GM06990 (cell line): Measurements from ENCODE around the gene PSME3IP1.
"Not testable (repeated sequence)": the region's sequence is repeated elsewhere in the genome, so short reads cannot be mapped to it uniquely, and the experiment has no call there.

Experiments
- DNase-seq: peaks from one replicate; pipeline ENCODE4 v3.0.0-alpha.2; 2011; ENCODE audit not compliant: insufficient read length; ENCODE audit errors: extremely low read depth
- H3K27me3 ChIP-seq: replicated peaks from 2 replicates; pipeline ENCODE4 v1.6.0; 2011; ENCODE audit warnings: low read length; ENCODE audit not compliant: control insufficient read depth, insufficient read depth
- H3K36me3 ChIP-seq: 2 replicates; pipeline ENCODE4 v1.5.1; 2011; ENCODE audit warnings: low read length; ENCODE audit not compliant: control insufficient read depth, insufficient read depth
- H3K4me3 ChIP-seq: replicated peaks from 2 replicates; pipeline ENCODE4 v1.5.1; 2011; ENCODE audit warnings: low read depth, mild to moderate bottlenecking, control low read depth, low read length
- TF ChIP-seq, protein P1 (sequence below): IDR thresholded peaks from 2 replicates; pipeline ENCODE4 v1.5.1; 2011; ENCODE audit warnings: low read length, control low read depth, mild to moderate bottlenecking, inconsistent platforms; ENCODE audit not compliant: insufficient read depth, poor library complexity, severe bottlenecking

Gene PSME3IP1

DNA sequence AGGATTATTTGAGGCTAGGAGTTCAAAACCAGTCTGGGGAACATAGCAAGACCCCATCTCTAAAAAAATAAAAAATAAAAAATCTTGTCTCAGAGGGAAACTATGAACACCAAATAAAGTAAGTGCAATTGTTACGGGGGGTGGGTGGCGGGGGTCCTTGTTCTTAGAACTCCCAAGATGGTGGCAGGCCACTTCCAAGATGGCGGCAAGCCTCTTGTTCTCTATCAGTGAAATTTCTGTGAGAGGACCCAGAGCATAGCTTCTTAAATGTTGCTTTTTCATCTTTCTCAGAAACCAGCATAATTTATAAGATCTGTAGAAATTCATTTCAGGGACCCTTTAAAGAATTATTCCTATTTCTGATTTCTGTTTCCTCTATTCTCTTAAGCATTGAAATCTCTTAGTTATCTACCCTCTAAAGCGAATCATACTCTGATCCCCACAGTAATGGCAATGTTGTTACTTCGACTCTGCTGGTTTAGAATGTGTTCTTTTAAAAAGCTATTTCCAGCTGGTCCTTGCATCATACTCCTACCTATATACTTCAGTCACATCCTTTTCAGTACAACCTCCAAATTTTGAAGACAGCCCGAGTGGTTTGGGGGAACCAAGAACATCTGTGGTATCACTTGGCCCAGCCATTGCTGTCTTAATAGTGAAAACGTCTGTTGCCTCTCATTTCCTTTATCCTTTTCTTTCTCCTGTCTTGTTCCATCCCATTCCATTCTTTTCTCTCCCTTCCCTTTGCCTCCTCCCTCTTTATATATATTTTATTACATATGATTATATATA is 16.5 kb upstream of the PSME3IP1 start:
- no peak for DNase-seq
- H3K36me3 ChIP-seq, result peaks cover 8% of the 10 kb centered on the region
- no peaks in the 10 kb centered on the region for H3K27me3 ChIP-seq
- no peak overlapping the region for H3K4me3 ChIP-seq
- TF ChIP-seq, protein P1, sequence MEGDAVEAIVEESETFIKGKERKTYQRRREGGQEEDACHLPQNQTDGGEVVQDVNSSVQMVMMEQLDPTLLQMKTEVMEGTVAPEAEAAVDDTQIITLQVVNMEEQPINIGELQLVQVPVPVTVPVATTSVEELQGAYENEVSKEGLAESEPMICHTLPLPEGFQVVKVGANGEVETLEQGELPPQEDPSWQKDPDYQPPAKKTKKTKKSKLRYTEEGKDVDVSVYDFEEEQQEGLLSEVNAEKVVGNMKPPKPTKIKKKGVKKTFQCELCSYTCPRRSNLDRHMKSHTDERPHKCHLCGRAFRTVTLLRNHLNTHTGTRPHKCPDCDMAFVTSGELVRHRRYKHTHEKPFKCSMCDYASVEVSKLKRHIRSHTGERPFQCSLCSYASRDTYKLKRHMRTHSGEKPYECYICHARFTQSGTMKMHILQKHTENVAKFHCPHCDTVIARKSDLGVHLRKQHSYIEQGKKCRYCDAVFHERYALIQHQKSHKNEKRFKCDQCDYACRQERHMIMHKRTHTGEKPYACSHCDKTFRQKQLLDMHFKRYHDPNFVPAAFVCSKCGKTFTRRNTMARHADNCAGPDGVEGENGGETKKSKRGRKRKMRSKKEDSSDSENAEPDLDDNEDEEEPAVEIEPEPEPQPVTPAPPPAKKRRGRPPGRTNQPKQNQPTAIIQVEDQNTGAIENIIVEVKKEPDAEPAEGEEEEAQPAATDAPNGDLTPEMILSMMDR, result no peak

DNA sequence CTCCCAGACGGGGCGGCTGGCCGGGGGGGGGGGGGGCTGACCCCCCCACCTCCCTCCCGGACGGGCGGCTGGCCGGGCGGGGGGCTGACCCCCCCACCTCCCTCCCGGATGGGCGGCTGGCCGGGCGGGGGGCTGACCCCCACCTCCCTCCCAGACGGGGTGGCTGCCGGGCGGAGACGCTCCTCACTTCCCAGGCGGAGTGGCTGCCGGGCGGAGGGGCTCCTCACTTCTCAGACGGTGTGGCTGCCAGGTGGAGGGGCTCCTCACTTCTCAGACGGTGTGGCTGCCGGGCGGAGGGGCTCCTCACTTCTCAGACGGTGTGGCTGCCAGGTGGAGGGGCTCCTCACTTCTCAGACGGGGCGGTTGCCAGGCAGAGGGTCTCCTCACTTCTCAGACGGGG is 15.1 kb upstream of the PSME3IP1 start:
- not testable (repeated sequence) for H3K27me3 ChIP-seq, H3K4me3 ChIP-seq, DNase-seq, H3K36me3 ChIP-seq

DNA sequence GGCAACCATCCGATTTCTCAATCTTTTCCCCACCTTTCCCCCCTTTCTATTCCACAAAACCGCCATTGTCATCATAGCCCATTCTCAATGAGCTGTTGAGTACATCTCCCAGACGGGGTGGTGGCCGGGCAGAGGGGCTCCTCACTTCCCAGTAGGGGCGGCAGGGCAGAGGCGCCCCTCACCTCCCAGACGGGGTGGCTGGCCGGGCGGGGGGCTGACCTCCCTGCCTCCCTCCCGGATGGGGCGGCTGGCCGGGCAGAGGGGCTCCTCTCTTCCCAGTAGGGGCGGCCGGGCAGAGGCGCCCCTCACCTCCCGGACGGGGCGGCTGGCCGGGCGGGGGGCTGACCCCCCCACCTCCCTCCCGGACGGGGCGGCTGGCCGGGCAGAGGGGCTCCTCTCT is 14.5 kb upstream of the PSME3IP1 start:
- H3K4me3 ChIP-seq, result not testable (repeated sequence)

DNA sequence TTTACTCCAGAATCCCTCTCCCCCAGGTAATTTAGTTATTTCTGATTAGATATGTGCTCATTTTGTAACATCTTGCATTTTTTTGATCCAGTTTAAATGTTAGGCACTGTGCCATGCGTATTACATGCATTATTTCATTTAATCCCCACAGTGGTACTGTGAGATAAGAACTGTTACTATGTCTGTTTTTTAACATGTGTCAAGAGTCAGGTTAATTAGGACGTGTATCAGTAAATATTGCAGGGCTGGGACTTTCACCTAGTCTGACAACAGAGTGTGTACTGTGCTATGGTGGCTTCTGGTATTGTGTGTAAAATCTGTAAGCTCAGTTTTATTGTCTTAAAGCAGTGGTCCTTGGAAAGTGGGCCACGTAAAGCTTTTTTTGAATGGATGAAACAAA is 10.9 kb upstream of the PSME3IP1 start:
- Histone ChIP-seq H3K36me3 (no peaks in the 10 kb centered on the region), H3K27me3 (no peaks in the 10 kb centered on the region), H3K4me3 (no peak overlapping the region)
- DNase-seq, result no peak
- TF ChIP-seq, protein P1, result no peak

More for the DNA sequence above, 14.5 kb upstream of the PSME3IP1 start:
- not testable (repeated sequence) for H3K36me3 ChIP-seq, DNase-seq, H3K27me3 ChIP-seq

DNA sequence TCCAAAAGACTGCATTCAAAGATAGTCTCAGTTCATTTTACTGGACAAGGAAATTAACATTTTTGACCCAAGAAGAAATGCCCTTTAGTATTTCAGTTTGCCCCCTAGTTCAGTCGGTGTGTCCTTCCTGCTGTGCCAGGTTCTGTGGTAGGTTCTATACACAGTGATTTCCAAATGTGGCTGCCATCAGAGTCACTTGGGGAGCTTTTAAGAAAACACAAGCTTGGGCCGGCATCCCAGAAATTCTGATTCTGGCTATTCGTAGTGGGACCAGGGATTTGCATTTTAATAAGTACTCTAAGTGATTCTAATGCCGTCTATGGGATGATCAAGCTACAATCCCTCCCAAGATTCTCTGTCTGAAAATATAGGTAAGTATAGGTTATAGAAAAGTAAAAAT is 10.4 kb upstream of the PSME3IP1 start:
- Histone ChIP-seq H3K36me3 (no peaks in the 10 kb centered on the region), H3K27me3 (no peaks in the 10 kb centered on the region), H3K4me3 (no peak overlapping the region)
- TF ChIP-seq, protein P1, result no peak
- no peak for DNase-seq

DNA sequence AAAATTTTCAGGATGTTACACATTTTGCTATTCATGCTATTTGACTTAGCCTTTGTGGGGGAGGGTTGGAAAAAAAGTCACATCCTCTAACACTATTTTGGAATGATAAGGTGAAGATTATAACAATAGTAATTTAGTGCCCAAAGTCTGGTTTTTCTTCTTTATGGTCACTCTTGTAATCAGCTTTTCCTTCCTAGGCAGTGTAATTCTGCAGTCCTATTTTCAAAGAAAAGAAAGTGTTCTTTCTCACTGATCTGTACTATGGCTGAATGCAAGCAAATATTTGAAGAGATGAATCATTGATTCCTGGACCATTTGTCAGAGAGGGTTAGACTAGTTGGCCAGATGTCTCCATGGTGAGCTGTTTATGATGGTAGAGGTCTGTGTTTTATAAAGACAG is 8.7 kb upstream of the PSME3IP1 start:
- DNase-seq, result no peak
- TF ChIP-seq, protein P1, result no peak
- H3K36me3 ChIP-seq, result no peaks in the 10 kb centered on the region; the same call in 1 of the 2 replicates
- H3K27me3 ChIP-seq, result no peaks in the 10 kb centered on the region
- H3K4me3 ChIP-seq, result no peak overlapping the region
